ENCODE results near the gene BNIP3.
"Not testable (repeated sequence)": the region's sequence is repeated elsewhere in the genome, so short reads cannot be mapped to it uniquely, and the experiment has no call there.

Gene BNIP3

GRCh38 chr10:131977323-131978096 is 4.2 kb downstream of the BNIP3 start:
- no peak for DNase-seq

- DNase-seq = no peak
Observed at GRCh38 chr10:131975796-131976195, 5.9 kb downstream of the BNIP3 start.

GRCh38 chr10:131975003-131975402 is 6.7 kb downstream of the BNIP3 start:
- no peak for DNase-seq

GRCh38 chr10:131974034-131974817 is 7.5 kb downstream of the BNIP3 start:
- DNase-seq = no peak

GRCh38 chr10:131973160-131973951 is 8.4 kb downstream of the BNIP3 start:
- no peak for DNase-seq

GRCh38 chr10:131972474-131973071 is 9.2 kb downstream of the BNIP3 start:
- no peak for DNase-seq

- DNase-seq = no peak
Observed at GRCh38 chr10:131971591-131971990, 10.1 kb downstream of the BNIP3 start.

GRCh38 chr10:131970946-131971345 is 10.8 kb downstream of the BNIP3 start:
- DNase-seq = no peak

GRCh38 chr10:131968949-131969348 is 12.8 kb downstream of the BNIP3 start:
- no peak for DNase-seq

- peak; percentile 6 for DNase-seq
Observed at GRCh38 chr10:131964298-131964697, 17.4 kb downstream of the BNIP3 start.

GRCh38 chr10:131963811-131964210 is 17.9 kb downstream of the BNIP3 start:
- no peak for DNase-seq

- DNase-seq = no peak
Observed at GRCh38 chr10:131963350-131963749, 18.4 kb downstream of the BNIP3 start.

- no peak for DNase-seq
Observed at GRCh38 chr10:131961777-131962662, 19.7 kb downstream of the BNIP3 start.

- DNase-seq = no peak
Observed at GRCh38 chr10:131961047-131961776, 20.5 kb downstream of the BNIP3 start.

GRCh38 chr10:131960631-131961046 is 21.1 kb downstream of the BNIP3 start:
- DNase-seq = no peak

GRCh38 chr10:131959841-131960240 is 21.9 kb downstream of the BNIP3 start:
- no peak for DNase-seq

- DNase-seq = no peak
Observed at GRCh38 chr10:131955591-131956340, 26.0 kb downstream of the BNIP3 start.

- no peak for DNase-seq
Observed at GRCh38 chr10:131954356-131954965, 27.3 kb downstream of the BNIP3 start.

- DNase-seq = not testable (repeated sequence)
Observed at GRCh38 chr10:131949908-131950307, 31.8 kb downstream of the BNIP3 start.
